CD4-positive, alpha-beta T cell treated with Interferon gamma for 1 hour (primary cell): ENCODE results near the gene MXI1.
"Not testable (repeated sequence)": the region's sequence is repeated elsewhere in the genome, so short reads cannot be mapped to it uniquely, and the experiment has no call there.

Experiments
- DNase-seq: peaks from one replicate; pipeline ENCODE4 v3.0.0-alpha.2; 2020

MXI1 gene

GRCh38 chr10:110324805-110325280 lies 117.4 kb downstream of the MXI1 start:
- DNase-seq, result no peak

DNA sequence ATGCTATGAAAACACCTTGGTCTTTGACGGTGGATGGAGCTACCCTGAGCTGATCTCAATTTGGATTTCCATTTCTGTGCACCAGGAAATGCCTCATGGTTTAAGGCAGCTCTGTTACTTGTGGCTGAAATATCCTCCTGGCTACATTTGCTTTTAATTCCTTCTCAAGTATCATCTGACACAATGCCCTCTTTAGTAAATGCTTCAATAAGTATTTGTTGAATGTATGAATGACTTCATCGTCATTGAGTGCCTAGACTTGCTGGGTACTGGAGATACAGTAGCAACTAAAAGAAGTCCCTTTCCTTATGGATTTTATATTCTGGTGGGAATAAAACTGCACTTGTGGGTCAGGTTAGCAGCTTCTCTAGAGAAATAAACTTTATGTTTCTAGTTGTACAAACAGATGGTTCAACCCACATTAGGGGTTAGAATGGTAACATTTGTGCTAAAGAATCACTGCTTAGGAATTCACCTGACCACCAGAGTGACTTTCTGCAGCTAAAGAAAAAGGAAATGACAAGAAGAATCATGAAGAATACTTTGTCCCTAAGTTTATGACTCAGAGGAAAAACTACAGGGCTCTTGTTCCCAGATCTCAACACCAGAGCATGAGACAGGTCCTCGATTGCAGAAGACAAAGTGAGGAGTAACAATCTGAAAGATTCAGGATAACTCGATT lies 119.1 kb downstream of the MXI1 start:
- DNase-seq, result no peak

DNA sequence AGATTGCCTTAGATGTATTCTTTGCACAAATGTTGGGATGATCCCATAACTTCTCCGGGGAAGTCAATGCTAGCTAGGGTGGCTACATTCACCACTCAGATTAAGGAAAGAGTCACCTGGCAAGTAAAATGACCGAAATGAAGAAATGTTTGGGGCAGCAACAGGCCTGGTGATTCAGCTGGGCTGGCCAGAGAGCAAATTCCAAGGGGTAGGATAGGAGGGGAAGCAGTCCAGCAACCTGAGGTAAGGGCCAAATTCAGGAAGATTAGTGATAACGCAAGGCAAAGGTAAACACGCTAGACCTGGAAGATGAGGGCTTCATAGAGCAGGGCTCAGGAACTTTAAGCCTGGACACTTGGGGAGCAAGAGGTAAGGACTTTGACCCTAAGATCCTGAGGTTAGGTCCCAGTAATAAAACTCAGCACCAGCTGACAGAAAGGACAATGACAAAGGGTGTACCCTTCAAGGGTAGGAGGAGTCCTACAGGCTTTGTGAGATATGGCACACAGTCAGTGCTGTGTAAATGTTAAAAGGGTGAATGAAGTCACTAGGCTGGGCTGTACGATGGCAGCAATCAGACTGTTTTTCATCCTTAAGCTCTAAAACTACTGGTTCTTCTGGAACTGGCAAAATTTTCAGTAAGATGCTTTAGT lies 120.0 kb downstream of the MXI1 start:
- DNase-seq, result no peak

GRCh38 chr10:110330675-110331074 lies 123.3 kb downstream of the MXI1 start:
- DNase-seq, result no peak

DNA sequence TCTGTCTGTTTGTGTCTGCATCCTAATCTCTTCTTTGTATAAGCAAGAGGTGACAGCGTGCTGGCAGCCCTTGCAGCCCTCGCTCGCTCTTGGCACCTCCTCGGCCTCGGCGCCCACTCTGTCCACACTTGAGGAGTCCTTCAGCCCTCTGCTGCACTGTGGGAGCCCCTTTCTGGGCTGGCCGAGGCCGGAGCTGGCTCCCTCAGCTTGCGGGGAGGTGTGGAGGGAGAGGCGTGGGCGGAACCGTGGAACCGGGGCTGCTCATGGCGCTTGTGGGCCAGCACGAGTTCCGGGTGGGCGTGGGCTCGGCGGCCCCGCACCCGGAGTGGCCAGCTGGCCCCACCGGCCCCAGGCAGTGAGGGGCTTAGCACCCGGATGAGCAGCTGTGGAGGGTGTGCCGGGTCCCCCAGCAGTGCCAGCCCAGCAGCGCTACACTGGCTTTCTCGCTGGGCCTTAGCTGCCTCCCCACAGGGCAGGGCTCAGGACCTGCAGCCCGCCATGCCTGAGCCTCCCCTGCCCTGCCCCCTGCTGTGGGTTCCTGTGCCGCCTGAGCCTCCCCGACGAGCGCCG lies 123.9 kb downstream of the MXI1 start:
- DNase-seq, result not testable (repeated sequence)

GRCh38 chr10:110334061-110334656 lies 126.8 kb downstream of the MXI1 start:
- DNase-seq, result no peak

DNA sequence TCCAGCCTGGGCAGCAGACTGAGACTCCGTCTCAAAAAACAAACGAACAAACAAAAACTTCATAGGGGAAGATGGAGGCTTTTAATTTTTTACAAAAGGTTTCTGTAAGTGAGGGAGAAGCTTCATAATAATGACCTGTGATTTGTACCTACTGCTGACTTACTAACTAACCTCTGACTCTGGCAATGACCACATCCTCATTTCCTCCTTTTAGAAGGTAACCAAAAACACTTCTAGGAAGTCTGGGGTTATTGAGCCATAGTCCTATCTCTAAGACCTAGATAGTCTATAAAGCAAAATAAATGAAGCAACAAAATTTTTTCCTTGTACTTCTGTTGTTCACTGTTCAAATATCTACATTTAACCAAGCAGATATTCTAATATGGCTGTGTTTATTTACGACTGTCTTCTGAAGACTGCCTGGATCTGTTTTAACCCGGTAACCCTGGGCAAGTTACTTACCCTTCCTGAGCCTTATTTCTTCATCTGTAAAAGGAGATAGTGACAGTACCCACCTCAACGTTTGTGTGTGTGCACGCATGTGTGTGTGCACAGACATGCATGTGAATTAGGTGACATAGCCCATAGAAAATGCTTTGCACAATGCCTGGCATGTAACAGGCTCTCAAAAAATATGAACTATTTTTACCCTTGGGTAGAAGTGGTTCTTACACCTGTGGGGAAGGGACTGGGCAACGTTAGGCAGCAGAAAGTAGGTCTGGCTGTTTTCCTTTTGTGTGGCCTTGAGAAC lies 128.1 kb downstream of the MXI1 start:
- no peak for DNase-seq

DNA sequence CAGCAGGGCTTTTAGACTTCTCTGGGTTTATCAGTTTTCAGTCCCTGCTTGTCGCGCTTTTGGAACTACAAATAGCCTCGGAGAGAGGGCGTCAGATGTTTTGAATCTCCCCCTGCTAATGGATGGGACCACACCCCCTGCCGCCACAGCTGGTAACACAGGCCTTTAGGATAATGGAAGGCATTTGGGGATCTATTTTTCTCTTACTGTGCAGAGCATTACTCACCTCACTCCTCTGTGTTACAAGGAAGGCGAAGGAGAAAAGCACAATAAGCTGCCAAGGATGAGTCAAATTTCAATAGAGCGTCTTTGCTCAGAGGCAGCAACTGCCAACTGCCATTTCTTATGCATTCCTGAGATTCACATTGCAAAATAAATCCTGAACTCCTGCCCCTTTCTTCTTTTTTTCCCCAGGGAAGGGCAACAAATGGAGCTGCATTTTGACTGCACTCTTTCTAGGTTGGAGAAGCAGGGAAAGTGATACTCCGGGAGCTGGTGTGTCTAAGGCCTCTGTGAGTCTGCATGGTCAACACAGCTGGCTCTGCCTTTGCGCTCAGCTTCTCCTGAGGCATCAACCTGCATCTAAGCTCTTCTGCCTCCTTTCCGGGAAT lies 128.8 kb downstream of the MXI1 start:
- no peak for DNase-seq
